ENCODE data around the gene POLR2I. TPM values are rescaled to one million over a fixed set of nuclear protein-coding genes. Genes with fewer than 3 reads are reported as not detected.

The POLR2I gene
- polyA plus RNA-seq, 1 donor (not counting 4 experiments of a cell fraction or from before 2014, with no cell fraction given) = 34.3 TPM

GRCh38 chr19:36151144-36152018 is 36.7 kb upstream of the POLR2I start:
- dilution Hi-C loops (cut with MboI; ENCODE audit: extremely low pct_ligation_motif_present, low sequenced_read_pairs) = no loop called here
- H3K4me2 ChIP-seq (ENCODE audit: control insufficient read depth, extremely low read depth, insufficient read depth, low read depth, low read length) = peak overlapping the region; percentile 54
- FAIRE-seq = no peak
- no peak overlapping the region for H3K4me3 ChIP-seq (ENCODE audit: control insufficient read depth in 2 of 3, extremely low read depth in 1 of 3, insufficient read depth in 2 of 3, low read depth in 1 of 3, low read length in 3 of 3)
- H3K9me3 ChIP-seq (ENCODE audit: control insufficient read depth, low read depth, low read length) = no peaks in the 10 kb centered on the region
- no peaks in the 10 kb centered on the region for H3K79me2 ChIP-seq (ENCODE audit: control insufficient read depth, insufficient read depth, low read length)
- no peak overlapping the region for H2AFZ ChIP-seq (ENCODE audit: control insufficient read depth, low read length)
- peaks cover 41% of the 10 kb centered on the region for H3K4me1 ChIP-seq (ENCODE audit: control insufficient read depth, extremely low read depth, insufficient read depth, low read length)
- no peak for DNase-seq (ENCODE audit: low read depth, low spot score)
- peak overlapping the region; percentile 3 for H3K9ac ChIP-seq (ENCODE audit: control insufficient read depth, extremely low read depth, insufficient read depth, low read length)
- peaks cover 2% of the 10 kb centered on the region for H3K9me1 ChIP-seq (ENCODE audit: control insufficient read depth, extremely low read depth, insufficient read depth, low read length)
- H3K27ac ChIP-seq (ENCODE audit: control insufficient read depth, insufficient read depth, low read length) = peak overlapping the region; percentile 47
- H4K20me1 ChIP-seq (ENCODE audit: control insufficient read depth, extremely low read depth, insufficient read depth, low read length) = peaks cover 10% of the 10 kb centered on the region
- TF ChIP-seq, protein P1, sequence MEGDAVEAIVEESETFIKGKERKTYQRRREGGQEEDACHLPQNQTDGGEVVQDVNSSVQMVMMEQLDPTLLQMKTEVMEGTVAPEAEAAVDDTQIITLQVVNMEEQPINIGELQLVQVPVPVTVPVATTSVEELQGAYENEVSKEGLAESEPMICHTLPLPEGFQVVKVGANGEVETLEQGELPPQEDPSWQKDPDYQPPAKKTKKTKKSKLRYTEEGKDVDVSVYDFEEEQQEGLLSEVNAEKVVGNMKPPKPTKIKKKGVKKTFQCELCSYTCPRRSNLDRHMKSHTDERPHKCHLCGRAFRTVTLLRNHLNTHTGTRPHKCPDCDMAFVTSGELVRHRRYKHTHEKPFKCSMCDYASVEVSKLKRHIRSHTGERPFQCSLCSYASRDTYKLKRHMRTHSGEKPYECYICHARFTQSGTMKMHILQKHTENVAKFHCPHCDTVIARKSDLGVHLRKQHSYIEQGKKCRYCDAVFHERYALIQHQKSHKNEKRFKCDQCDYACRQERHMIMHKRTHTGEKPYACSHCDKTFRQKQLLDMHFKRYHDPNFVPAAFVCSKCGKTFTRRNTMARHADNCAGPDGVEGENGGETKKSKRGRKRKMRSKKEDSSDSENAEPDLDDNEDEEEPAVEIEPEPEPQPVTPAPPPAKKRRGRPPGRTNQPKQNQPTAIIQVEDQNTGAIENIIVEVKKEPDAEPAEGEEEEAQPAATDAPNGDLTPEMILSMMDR (optimal IDR thresholded peaks at IDR 0.05 in 1 of 3, IDR thresholded peaks at IDR 0.05 in 1 of 3, conservative IDR thresholded peaks at IDR 0.05 in 1 of 3; ENCODE audit: extremely low read depth in 1 of 3, insufficient read depth in 2 of 3, low read length in 3 of 3) = no peak
- TF ChIP-seq EZH2 (IDR thresholded peaks at IDR 0.05; ENCODE audit: low read length) = no peak
- no peaks in the 10 kb centered on the region for H3K27me3 ChIP-seq (ENCODE audit: control insufficient read depth, extremely low read depth, insufficient read depth, low read length)
- peaks cover 20 to 39% of the 10 kb centered on the region in 2 experiments for H3K36me3 ChIP-seq (ENCODE audit: control insufficient read depth in 2 of 2, extremely low read depth in 1 of 2, insufficient read depth in 2 of 2, low read length in 2 of 2)

DNA sequence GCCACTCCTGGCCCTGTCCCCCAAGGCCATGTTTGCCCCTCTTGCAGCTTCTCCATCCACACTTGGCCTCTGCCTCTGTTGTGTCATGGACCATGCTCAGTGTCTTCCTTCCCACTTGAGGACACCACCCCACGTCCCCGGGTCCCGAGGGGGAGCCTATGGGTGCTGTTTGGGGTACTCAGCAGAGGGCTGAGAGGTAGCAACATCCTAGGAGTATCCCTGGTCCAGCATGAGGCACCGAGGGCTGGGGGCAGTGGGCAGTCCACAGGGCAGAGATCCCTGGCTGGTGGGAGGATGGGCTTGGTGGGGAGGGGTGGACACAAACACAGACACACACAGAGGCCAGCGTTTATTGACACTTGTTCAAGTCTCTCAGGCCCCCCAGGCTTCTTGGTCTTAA is 35.9 kb upstream of the POLR2I start:
- DNase-seq (ENCODE audit: low read depth, low spot score) = no peak
- Histone ChIP-seq H3K9me3 (ENCODE audit: control insufficient read depth, low read depth, low read length) (no peaks in the 10 kb centered on the region), H3K4me3 (ENCODE audit: control insufficient read depth in 2 of 3, extremely low read depth in 1 of 3, insufficient read depth in 2 of 3, low read depth in 1 of 3, low read length in 3 of 3) (no peak overlapping the region), H2AFZ (ENCODE audit: control insufficient read depth, low read length) (no peak overlapping the region), H3K27me3 (ENCODE audit: control insufficient read depth, extremely low read depth, insufficient read depth, low read length) (no peaks in the 10 kb centered on the region), H4K20me1 (ENCODE audit: control insufficient read depth, extremely low read depth, insufficient read depth, low read length) (peaks cover 10% of the 10 kb centered on the region), H3K9me1 (ENCODE audit: control insufficient read depth, extremely low read depth, insufficient read depth, low read length) (peaks cover 2% of the 10 kb centered on the region), H3K36me3 (ENCODE audit: control insufficient read depth in 2 of 2, extremely low read depth in 1 of 2, insufficient read depth in 2 of 2, low read length in 2 of 2) (peaks cover 26 to 45% of the 10 kb centered on the region in 2 experiments), H3K9ac (ENCODE audit: control insufficient read depth, extremely low read depth, insufficient read depth, low read length) (peak overlapping the region; percentile 20), H3K79me2 (ENCODE audit: control insufficient read depth, insufficient read depth, low read length) (peaks cover 3% of the 10 kb centered on the region), H3K4me2 (ENCODE audit: control insufficient read depth, extremely low read depth, insufficient read depth, low read depth, low read length) (peak overlapping the region; percentile 25), H3K4me1 (ENCODE audit: control insufficient read depth, extremely low read depth, insufficient read depth, low read length) (peaks cover 41% of the 10 kb centered on the region), H3K27ac (ENCODE audit: control insufficient read depth, insufficient read depth, low read length) (peak overlapping the region; percentile 47)
- no peak for FAIRE-seq
- TF ChIP-seq, protein P1 (optimal IDR thresholded peaks at IDR 0.05 in 1 of 3, IDR thresholded peaks at IDR 0.05 in 1 of 3, conservative IDR thresholded peaks at IDR 0.05 in 1 of 3; ENCODE audit: extremely low read depth in 1 of 3, insufficient read depth in 2 of 3, low read length in 3 of 3) = no peak
- no peak for TF ChIP-seq EZH2 (IDR thresholded peaks at IDR 0.05; ENCODE audit: low read length)
- dilution Hi-C loops (cut with MboI; ENCODE audit: extremely low pct_ligation_motif_present, low sequenced_read_pairs) = no loop called here
